DMS114 treated with DMSO at 0.1 percent for 48 hours (cell line): ENCODE measurements around the gene PTP4A1.

Experiments used
- DNase-seq: peaks from one replicate; lab custom pipeline; 2025; ENCODE audit not compliant: unreplicated experiment; lab: John Stamatoyannopoulos, UW

PTP4A1 gene

GRCh38 chr6:63554782-63555181 lies 17.5 kb upstream of the PTP4A1 start:
- DNase-seq, result no peak

GRCh38 chr6:63556369-63556768 lies 15.9 kb upstream of the PTP4A1 start:
- DNase-seq, result no peak

DNA sequence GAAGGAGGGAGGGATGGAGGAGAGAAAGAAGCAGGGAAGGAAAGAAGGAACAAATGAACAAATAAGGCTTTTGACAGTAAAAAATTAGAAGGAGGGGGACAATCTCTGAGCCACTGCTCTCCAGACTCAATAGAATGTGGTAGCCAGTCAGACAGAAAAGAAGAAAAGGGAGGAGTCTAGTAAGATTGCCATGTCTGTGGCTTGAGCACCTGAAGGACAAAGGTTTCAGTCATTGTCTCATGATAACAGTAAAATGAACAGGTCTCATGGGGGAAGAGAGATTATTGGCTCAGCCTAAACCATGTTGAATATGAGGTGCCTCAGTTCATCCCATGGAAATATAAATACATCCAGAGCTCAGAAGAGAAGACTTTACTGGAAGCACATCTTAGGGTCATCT lies 14.0 kb upstream of the PTP4A1 start:
- DNase-seq, result no peak

GRCh38 chr6:63560801-63561287 lies 11.4 kb upstream of the PTP4A1 start:
- DNase-seq, result no peak

DNA sequence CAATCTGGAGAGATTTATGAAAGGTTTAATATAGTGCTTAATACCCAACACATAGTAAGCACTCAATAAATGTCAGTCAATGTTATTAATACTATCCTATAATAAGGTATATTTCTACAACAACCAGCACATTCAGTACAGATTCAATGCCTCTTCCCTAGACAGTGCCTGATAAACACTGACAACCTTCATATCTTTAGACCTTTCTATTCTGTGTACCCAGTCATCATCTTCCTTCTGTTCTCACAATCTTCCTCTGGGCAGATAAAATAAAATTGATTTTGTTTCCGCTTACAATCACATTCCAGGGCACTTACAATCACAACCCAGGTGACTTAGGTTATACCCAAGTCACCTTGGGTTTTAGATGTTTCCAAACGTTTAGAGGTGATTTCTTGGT lies 11.0 kb upstream of the PTP4A1 start:
- DNase-seq, result no peak

GRCh38 chr6:63563235-63563634 lies 9.0 kb upstream of the PTP4A1 start:
- DNase-seq, result no peak

- no peak for DNase-seq
These were observed 7.1 kb upstream of the PTP4A1 start for GRCh38 chr6:63565058-63565726.

GRCh38 chr6:63565727-63566596 lies 6.3 kb upstream of the PTP4A1 start:
- no peak for DNase-seq

DNA sequence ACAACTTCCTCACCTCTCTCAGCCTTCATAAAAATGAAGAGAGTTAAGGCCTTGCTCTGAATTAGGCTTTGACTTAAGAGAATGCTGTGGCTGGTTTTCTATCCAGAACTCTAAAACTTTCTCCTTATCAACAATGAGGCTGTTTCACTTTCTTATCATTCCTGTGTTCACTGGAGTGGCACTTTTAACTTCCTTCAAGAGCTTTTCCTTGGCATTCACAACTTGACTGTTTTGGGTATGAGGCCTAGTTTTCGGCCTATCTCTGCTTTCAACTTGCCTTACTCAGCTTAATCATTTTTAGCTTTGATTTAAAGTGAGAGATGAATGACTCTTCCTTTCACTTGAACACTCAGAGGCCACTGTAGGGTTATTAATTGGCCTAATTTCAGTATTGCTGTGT lies 4.3 kb upstream of the PTP4A1 start:
- no peak for DNase-seq

GRCh38 chr6:63571361-63572043 lies 778 bp upstream of the PTP4A1 start:
- no peak for DNase-seq

DNA sequence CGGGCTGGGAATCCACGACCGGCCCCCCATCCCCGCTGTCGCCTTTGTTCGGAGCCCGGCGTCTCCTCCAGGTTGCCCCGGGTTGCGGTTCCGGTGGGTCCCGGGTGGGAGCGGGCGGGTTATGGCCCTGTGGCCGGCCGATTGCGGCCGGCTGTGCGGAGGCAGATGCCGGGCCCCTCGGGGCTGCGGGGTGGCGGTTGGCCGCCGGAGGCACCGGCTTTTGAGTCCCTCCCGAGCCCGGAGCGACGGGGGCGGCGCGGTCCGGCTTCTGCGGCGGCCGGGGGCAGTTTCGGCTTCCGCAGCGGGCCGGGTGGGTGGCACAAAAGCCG lies 431 bp downstream of the PTP4A1 start:
- no peak for DNase-seq

DNA sequence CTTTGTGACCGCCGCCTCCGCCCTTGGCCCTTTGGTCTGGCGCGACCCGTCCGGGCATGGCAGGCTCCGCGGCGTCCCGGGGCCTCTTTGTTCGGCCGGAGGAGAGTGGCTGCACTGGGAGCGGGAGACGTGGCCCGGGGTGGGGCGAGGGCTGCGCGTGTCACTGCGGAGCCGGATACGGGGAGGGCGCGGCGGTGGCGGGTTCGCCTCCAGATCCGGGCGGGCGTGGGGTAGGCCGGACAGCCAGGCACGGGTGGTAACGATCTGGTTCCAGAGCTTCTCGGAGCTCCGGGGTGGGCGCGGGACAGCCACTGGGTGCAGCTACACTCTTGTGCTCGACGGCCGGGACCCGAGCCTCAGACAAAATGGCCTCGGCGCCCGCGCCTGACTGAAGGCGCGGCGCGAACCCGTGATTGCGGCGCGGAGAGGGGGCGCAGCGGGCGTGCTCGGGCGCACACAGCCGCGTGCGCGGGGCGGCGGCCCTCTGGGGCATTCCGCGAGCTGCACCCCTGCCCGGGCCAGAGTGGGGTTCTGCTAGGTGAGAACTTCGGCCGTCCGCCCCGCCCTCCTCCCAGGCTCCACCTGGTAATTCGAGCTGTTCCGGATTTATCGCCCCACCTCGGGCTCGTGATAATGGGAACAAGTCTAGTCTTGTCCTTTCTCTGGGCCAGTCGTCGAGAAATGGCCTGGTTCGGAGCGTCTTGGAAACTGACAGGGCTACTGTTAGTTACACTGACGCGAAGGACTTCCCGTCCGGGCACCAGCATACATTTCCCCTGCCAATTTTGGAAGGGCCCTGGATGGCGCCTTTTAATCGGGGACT lies 1.0 kb downstream of the PTP4A1 start:
- DNase-seq, result peak; percentile 48

- DNase-seq, result peak; percentile 48
These were observed 1.7 kb downstream of the PTP4A1 start for GRCh38 chr6:63573899-63574553.

GRCh38 chr6:63574554-63574900 lies 2.2 kb downstream of the PTP4A1 start:
- no peak for DNase-seq

DNA sequence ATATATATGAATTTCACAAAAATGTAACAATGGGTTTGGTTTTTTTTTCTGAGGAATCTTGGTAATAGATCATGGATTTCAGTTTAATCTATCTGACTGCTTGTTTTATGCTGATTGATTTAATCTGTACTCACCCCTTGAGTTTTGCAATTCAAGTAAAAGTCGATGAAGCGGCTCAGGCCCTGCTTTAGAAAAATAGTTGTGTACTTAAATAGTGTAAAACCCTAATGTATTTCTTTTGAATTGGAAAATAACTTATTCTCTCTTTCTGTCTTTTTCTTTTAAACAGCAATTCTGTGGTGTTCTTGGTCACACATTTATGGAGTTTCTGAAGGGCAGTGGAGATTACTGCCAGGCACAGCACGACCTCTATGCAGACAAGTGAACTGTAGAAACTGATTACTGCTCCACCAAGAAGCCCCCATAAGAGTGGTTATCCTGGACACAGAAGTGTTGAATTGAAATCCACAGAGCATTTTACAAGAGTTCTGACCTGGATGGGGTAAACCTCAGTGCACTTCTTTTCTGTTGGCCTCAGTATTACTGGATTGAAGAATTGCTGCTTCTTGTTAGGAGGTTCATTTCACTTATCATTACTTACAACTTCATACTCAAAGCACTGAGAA lies 4.0 kb downstream of the PTP4A1 start:
- DNase-seq, result no peak

DNA sequence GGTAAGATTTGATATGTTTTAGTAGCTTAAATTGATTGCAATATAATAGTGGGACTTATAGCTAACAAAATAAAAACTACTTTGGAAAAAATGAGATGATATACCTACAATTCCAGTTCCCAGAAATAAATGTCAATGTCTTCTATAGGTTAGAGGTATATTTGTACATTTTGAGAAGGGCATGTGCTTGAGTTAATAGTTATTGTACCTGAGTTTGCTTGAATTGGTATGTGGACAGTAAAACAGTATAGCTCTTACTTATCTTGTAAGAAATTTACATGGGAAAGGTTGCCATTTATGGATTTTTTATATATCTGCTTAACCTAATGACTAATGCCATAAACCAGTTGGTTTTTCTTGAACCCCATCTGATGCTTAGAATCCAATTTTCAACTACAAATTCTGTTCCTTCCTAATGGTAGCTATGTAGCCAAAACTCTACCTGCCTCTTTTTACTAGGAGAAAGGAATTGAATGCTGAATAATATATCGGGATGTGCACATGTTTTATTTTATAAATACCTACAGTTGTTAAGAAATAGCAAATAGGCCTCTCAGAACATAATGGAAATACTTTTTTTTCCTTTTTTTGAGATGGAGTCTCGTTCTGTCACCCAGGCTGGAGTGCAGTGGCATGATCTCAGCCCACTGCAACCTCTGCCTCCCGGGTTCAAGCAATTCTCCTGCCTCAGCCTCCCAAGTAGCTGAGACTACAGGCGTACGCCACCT lies 4.9 kb downstream of the PTP4A1 start:
- DNase-seq, result no peak

DNA sequence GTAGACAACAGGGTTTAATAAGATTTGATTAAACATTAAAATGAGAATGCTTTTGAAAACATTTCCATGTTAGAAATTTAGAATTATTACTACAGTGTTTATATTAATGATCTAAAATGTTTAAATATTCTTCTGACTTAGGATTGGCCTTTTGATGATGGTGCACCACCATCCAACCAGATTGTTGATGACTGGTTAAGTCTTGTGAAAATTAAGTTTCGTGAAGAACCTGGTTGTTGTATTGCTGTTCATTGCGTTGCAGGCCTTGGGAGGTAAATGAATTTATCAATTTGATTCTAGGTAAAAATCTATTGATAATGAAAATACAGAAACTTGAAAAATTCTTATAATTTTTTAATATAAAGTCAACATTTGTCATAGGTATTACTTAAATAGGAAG lies 6.5 kb downstream of the PTP4A1 start:
- DNase-seq, result no peak

- DNase-seq, result no peak
These were observed 7.8 kb downstream of the PTP4A1 start for GRCh38 chr6:63579937-63580703.

- DNase-seq, result no peak
These were observed 8.4 kb downstream of the PTP4A1 start for GRCh38 chr6:63580704-63580961.
